Thoracic aorta (tissue), 2 donors: ENCODE results near the gene ATP2B2. TPM values are rescaled to one million over a fixed set of nuclear protein-coding genes. Genes with fewer than 3 reads are reported as not detected.

Source experiments
- ATAC-seq: fragments of 150-250 bp; one replicate; pipeline ENCODE4 v1.8.0; 2017; ENCODE audit warnings: low read depth; ENCODE audit not compliant: insufficient number of reproducible peaks, low FRiP score
- DNase-seq: peaks from one replicate; pipeline ENCODE4 v3.0.0-alpha.2; 2020; ENCODE audit warnings: low spot score
- H3K27ac ChIP-seq, 2 donors: fragments of 200-600 bp; sonication (generic); 1 replicate in 1 of 2; 2 replicates in 1 of 2; pipeline ENCODE4 v1.5.1; 2016; ENCODE audit warnings: mild to moderate bottlenecking in 2 of 2, moderate library complexity in 2 of 2
- H3K27me3 ChIP-seq: fragments of 200-600 bp; sonication (generic); replicated peaks from 2 replicates; pipeline ENCODE4 v1.6.0; 2016; ENCODE audit warnings: mild to moderate bottlenecking; ENCODE audit not compliant: insufficient read depth
- H3K36me3 ChIP-seq: fragments of 200-600 bp; sonication (generic); one replicate; pipeline ENCODE4 v1.5.1; 2016
- H3K4me1 ChIP-seq, 2 donors: fragments of 200-600 bp; sonication (generic); 1 replicate in 1 of 2; 2 replicates in 1 of 2; pipeline versions ENCODE4 v1.5.1 to v1.6.0; 2016; ENCODE audit warnings: low read depth in 2 of 2, mild to moderate bottlenecking in 1 of 2; ENCODE audit not compliant: control insufficient read depth in 1 of 2
- H3K4me3 ChIP-seq: fragments of 200-600 bp; sonication (generic); 2 replicates; pipeline ENCODE4 v1.5.1; 2016; ENCODE audit warnings: mild to moderate bottlenecking
- H3K9me3 ChIP-seq: fragments of 200-600 bp; sonication (generic); 2 replicates; pipeline ENCODE4 v1.5.1; 2016
- CTCF ChIP-seq: fragments of 200-600 bp; sonication (generic); IDR thresholded peaks from one replicate; pipeline ENCODE4 v1.5.1; 2019; ENCODE audit warnings: antibody characterized with exemption
- total RNA-seq, 2 donors: library from RNA; depleted of rRNA; stranded (reverse); fragments of >200 nt; gene quantifications; one replicate each; pipeline versions ENCODE4 v1.1.0 to v1.2.3, GENCODE V29; 2016

The ATP2B2 gene
- total RNA-seq, 2 donors from 2014 or later: not detected

- Histone ChIP-seq H3K9me3 (no peaks in the 10 kb centered on the region), H3K27ac (no peak overlapping the region), H3K4me1 (no peaks in the 10 kb centered on the region), H3K4me3 (no peak overlapping the region), H3K36me3 (no peaks in the 10 kb centered on the region), H3K27me3 (no peaks in the 10 kb centered on the region)
- ATAC-seq: no peak
- no peak for TF ChIP-seq CTCF
- no peak for DNase-seq
Observed at GRCh38 chr3:10529809-10530208, 24.4 kb upstream of the ATP2B2 start.

GRCh38 chr3:10528046-10528445, 22.7 kb upstream of the ATP2B2 start:
- DNase-seq (no peak), ATAC-seq (no peak)
- H3K4me3 ChIP-seq: no peak overlapping the region
- TF ChIP-seq CTCF: no peak
- no peaks in the 10 kb centered on the region for H3K36me3 ChIP-seq
- H3K27ac ChIP-seq: no peak overlapping the region
- H3K4me1 ChIP-seq: no peaks in the 10 kb centered on the region
- no peaks in the 10 kb centered on the region for H3K9me3 ChIP-seq
- H3K27me3 ChIP-seq: no peaks in the 10 kb centered on the region

GRCh38 chr3:10527295-10528001, 22.1 kb upstream of the ATP2B2 start:
- Histone ChIP-seq H3K4me1 (no peaks in the 10 kb centered on the region), H3K9me3 (no peaks in the 10 kb centered on the region), H3K4me3 (no peak overlapping the region), H3K27ac (no peak overlapping the region), H3K36me3 (no peaks in the 10 kb centered on the region), H3K27me3 (no peaks in the 10 kb centered on the region)
- no peak for ATAC-seq
- no peak for TF ChIP-seq CTCF
- DNase-seq: no peak

- no peaks in the 10 kb centered on the region for H3K27me3 ChIP-seq
Observed at GRCh38 chr3:10526366-10526765, 21.0 kb upstream of the ATP2B2 start.

GRCh38 chr3:10524799-10525301, 19.5 kb upstream of the ATP2B2 start:
- Histone ChIP-seq H3K27me3 (no peaks in the 10 kb centered on the region), H3K4me1 (no peaks in the 10 kb centered on the region), H3K4me3 (no peak overlapping the region), H3K9me3 (no peaks in the 10 kb centered on the region), H3K27ac (no peak overlapping the region), H3K36me3 (no peaks in the 10 kb centered on the region)
- DNase-seq: no peak
- TF ChIP-seq CTCF: no peak
- no peak for ATAC-seq

More at GRCh38 chr3:10526366-10526765, 21.0 kb upstream of the ATP2B2 start:
- Histone ChIP-seq H3K27ac (no peak overlapping the region), H3K9me3 (no peaks in the 10 kb centered on the region), H3K4me3 (no peak overlapping the region), H3K4me1 (no peaks in the 10 kb centered on the region), H3K36me3 (no peaks in the 10 kb centered on the region)
- no peak for TF ChIP-seq CTCF
- ATAC-seq (no peak), DNase-seq (no peak)
